ENCODE results near the gene SESN1.
"Not testable (repeated sequence)": the region's sequence is repeated elsewhere in the genome, so short reads cannot be mapped to it uniquely, and the experiment has no call there.

The SESN1 gene

DNA sequence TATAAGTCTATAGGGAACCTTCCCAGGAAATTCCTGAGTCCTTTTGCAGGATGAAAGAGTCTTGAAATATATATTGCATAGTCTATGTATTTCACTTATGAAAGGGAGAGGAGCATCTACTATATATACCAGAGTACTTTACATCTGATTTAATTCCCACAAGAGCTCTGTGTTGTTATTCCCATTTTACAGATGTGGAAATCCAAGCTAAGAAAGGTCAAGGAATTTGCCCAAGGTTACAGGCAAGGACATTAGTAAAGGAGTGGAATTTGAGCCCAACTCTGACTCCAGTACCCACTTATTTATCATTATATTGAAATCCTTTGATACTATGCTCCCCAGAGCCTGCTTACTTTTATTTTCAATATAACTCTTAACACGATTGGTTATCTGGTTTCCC lies 2.6 kb downstream of the SESN1 start:
- H3K4me1 ChIP-seq: peaks cover 0 to 68% (median 38%) of the 10 kb centered on the region in 4 donors
- TF ChIP-seq CTCF (IDR thresholded peaks at IDR 0.05): no peak
- intact Hi-C loops (cut with DNase I; ENCODE audit: low total_unique reads): loop anchor here (10.0 kb wide), 1 partner anchor 293 kb away; the partner anchor contains the start of gene CD164
- H3K27ac ChIP-seq: no peak overlapping the region
- no peaks in the 10 kb centered on the region for H3K36me3 ChIP-seq
- H3K27me3 ChIP-seq: no peaks in the 10 kb centered on the region
- peak overlapping the region; percentile 64 to 74 for H3K4me3 ChIP-seq
- no peaks in the 10 kb centered on the region for H3K9me3 ChIP-seq
- DNase-seq: no peak

DNA sequence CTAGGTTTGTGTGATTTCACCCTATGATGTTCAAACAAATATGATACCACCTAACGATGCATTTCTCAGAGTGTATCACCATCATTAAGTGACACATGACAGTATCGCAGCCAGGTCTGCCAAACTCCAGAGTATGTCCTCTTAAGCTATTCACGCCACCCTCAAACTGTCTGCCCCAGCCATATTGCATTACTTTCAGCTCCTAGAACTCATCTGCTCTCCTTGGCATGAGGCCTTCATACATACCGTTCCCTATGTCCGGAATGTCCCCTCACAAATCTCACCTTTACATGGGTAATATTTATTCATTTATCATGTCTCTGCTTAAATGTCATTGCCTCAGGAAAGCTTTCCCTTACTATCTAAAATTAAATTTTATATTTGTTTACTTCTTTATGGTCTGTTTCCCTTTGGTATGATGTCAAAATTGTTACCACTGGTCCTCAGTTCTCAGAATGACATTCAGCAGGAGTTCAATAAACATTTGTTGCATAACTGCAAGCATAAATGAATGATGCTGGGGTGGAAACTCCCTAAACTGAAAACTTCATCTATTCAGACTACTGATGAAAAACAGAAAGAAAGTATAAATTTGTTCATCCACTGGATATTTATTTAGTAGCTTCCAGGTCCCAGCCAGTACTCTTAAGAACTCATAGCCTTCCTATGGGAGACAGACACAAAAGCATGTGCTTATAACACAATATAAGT lies 3.2 kb downstream of the SESN1 start:
- Histone ChIP-seq H3K4me3 (peak overlapping the region; percentile 64 to 74), H3K27me3 (no peaks in the 10 kb centered on the region), H3K4me1 (peaks cover 0 to 69% (median 38%) of the 10 kb centered on the region in 4 donors), H3K27ac (no peak overlapping the region), H3K9me3 (no peaks in the 10 kb centered on the region), H3K36me3 (no peaks in the 10 kb centered on the region)
- no peak for DNase-seq
- intact Hi-C loops (cut with DNase I; ENCODE audit: low total_unique reads): loop anchor here (10.0 kb wide), 1 partner anchor 293 kb away; the partner anchor contains the start of gene CD164
- TF ChIP-seq CTCF (IDR thresholded peaks at IDR 0.05): no peak

GRCh38 chr6:109088995-109089394 lies 5.7 kb downstream of the SESN1 start:
- Histone ChIP-seq H3K4me1 (peaks cover 0 to 68% (median 31%) of the 10 kb centered on the region in 4 donors), H3K27ac (no peak overlapping the region), H3K4me3 (no peak overlapping the region), H3K9me3 (no peaks in the 10 kb centered on the region), H3K36me3 (peaks cover 0 to 8% (median 0%) of the 10 kb centered on the region in 3 donors), H3K27me3 (no peaks in the 10 kb centered on the region)
- no peak for TF ChIP-seq CTCF (IDR thresholded peaks at IDR 0.05)
- intact Hi-C loops (cut with DNase I; ENCODE audit: low total_unique reads): no loop called here
- DNase-seq: no peak

- Histone ChIP-seq H3K4me1 (peaks cover 0 to 78% (median 31%) of the 10 kb centered on the region in 4 donors), H3K27ac (peak overlapping the region; percentile 14 to 51), H3K4me3 (no peak overlapping the region), H3K36me3 (peaks cover 0 to 8% (median 0%) of the 10 kb centered on the region in 3 donors), H3K9me3 (no peaks in the 10 kb centered on the region), H3K27me3 (no peaks in the 10 kb centered on the region)
- intact Hi-C loops (cut with DNase I; ENCODE audit: low total_unique reads): no loop called here
- TF ChIP-seq CTCF (IDR thresholded peaks at IDR 0.05): no peak
- DNase-seq: no peak
These were observed 6.9 kb downstream of the SESN1 start for GRCh38 chr6:109087661-109088264.

- intact Hi-C loops (cut with DNase I; ENCODE audit: low total_unique reads); H3K27ac ChIP-seq; DNase-seq: not testable (repeated sequence)
These were observed 10.5 kb downstream of the SESN1 start for GRCh38 chr6:109084146-109084545.

GRCh38 chr6:109083657-109084056 lies 11.0 kb downstream of the SESN1 start:
- H3K9me3 ChIP-seq: no peaks in the 10 kb centered on the region
- no peak overlapping the region for H3K4me3 ChIP-seq
- peaks cover 0 to 8% (median 0%) of the 10 kb centered on the region in 3 donors for H3K36me3 ChIP-seq
- DNase-seq: no peak
- H3K4me1 ChIP-seq: peaks cover 0 to 78% (median 25%) of the 10 kb centered on the region in 4 donors
- TF ChIP-seq CTCF (IDR thresholded peaks at IDR 0.05): no peak
- no peak overlapping the region for H3K27ac ChIP-seq
- H3K27me3 ChIP-seq: no peaks in the 10 kb centered on the region
- intact Hi-C loops (cut with DNase I; ENCODE audit: low total_unique reads): no loop called here

More at GRCh38 chr6:109084146-109084545, 10.5 kb downstream of the SESN1 start:
- H3K4me3 ChIP-seq, H3K27me3 ChIP-seq, H3K36me3 ChIP-seq, H3K9me3 ChIP-seq: not testable (repeated sequence)
- peaks cover 0 to 78% (median 26%) of the 10 kb centered on the region in 4 donors for H3K4me1 ChIP-seq
